Posterior vena cava (tissue), 2 donors: ENCODE data around the gene CACNA1D. TPM values are rescaled to one million over a fixed set of nuclear protein-coding genes. Genes with fewer than 3 reads are reported as not detected.

ENCODE experiments used
- DNase-seq: peaks from one replicate; pipeline ENCODE4 v3.0.0-alpha.2; 2020; ENCODE audit warnings: low spot score
- intact Hi-C, 2 donors: fragments of 100-400 bp; cut with DNase I; formaldehyde crosslinking; loops; one replicate each; pipeline versions ENCODE4 v1.14.1 to v1.14.2; 2022 to 2023
- total RNA-seq, 2 donors: library from RNA; stranded (reverse); fragmentation: NEBNext Ultra II Directional; extraction: Animal tissue kit (Norgen Biotek cat#: 25700); gene quantifications; one replicate each; pipeline ENCODE4 v1.2.1, GENCODE V29; 2021
- donor health status: DM: yes; HTN: yes; CAD: no.
- donor health status: DM: yes; HTN: yes; CAD: no.

The CACNA1D gene
- total RNA-seq, 2 donors from 2014 or later, result 1.1 to 1.9 TPM

DNA sequence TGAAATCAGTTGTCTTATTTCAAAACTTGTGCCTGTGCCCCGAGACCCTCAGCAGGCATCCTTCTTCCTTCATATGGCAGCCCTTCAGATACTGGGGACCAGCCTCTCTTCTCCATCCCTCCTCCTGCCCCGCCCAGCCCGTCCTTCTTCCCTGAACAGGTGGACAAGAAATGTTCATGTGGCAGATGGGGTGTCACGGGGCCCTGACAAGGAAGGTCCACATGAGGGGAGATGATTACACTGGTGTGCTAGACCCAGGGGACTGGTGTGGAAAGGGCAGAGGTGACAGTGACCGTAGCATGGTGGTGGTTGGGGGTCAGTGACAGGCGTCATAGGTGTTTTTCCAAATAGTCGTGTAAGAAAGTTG, 200.9 kb downstream of the CACNA1D start:
- intact Hi-C loops, result no loop called here
- no peak for DNase-seq

DNA sequence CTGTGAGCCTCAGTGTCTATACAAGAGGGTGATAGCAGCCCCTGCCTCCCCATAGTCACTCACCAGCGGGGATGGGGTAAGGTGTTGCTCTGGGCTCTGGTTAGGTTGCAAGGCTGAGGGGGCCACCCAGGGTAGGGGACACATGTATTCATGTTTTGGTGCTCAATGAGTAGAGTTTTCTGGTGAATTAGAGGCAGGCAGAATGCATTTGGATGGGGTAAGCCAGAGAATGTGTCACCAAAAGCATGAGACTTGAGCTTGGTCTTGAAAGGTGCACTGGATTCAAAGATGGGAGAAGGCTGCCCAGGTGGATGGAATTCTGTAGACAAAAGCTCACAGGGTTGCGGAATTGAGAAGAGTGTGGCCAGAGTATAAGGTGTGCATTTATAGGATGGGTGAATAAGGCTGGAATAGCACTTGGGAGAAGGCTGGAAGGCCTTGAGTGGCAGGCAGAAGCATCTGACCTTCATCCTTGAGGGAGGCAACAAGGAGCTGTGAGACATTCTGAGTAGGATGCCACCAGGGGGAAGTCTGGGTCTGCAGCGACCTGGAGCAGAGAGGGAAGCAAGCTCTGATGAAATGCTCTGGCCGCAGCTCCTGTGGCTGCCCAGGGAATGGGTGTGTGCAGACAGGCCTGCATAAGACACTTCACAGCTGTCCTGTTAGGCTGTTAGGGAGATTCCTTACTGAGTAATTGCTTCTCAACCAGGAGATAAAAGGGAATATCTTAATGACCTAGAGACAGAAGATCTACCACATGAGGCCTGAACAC, 202.2 kb downstream of the CACNA1D start:
- intact Hi-C loops, result no loop called here
- DNase-seq, result no peak

DNA sequence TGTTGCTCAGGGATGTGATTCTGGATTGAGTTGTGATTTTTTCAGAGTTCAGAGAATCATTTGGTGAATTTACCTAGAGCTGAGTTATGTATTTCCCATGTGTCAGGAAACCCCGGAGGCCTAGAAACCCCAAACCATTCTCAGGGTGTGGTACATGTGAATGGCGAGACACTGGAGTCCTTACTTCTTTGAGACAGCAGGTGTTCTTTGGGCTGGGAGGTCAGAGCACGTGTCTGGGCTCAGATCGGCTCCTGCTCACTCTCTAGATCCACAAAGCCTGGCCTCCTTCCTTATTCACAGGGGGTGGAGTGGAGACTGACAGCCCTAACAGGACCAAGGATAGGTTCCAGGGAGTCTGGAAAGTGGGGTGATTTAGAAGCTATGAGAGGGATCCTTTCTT, 206.0 kb downstream of the CACNA1D start:
- no peak for DNase-seq
- intact Hi-C loops, result loop anchor here in 1 of 2 donors (10.0 kb wide), 1 partner anchor 406 kb away; no protein-coding TSS in a partner anchor

DNA sequence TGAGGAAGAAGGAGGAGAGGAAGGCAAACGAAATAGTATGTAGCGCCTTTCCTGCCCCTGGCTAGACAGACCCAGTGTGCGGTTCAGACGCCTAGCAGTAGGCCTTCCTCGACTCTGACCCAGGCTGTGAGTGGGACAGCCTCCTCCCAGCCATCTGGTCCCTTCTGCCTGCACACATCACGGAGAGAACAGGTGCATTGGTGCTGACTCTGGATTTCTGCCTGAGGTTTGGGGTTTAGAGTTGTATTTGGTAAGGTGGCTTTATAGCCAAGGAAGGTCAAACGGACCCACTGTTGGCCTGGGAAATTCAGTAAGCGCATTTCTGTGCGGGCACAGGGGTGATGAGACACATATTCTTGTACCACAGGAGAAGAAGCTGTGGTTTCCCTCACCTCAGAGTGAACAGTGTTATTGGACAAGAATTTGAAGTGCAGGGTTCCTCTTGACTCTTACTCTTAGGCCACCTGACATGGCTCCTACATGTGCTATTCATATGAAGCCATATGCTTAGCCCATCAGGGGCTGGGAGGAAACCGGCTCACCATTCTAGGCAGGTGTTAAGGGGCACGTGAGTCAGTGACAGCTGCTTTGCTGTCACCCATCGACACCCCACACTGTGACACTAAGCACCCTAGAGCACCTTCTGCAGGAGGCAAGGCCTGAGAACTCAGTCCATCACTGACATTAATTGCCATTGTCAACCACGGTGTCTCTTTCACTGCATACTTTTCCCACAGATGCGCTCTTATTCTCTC, 208.5 kb downstream of the CACNA1D start:
- intact Hi-C loops, result loop anchor here in 1 of 2 donors (10.0 kb wide), 1 partner anchor 408 kb away; no protein-coding TSS in a partner anchor
- no peak for DNase-seq

DNA sequence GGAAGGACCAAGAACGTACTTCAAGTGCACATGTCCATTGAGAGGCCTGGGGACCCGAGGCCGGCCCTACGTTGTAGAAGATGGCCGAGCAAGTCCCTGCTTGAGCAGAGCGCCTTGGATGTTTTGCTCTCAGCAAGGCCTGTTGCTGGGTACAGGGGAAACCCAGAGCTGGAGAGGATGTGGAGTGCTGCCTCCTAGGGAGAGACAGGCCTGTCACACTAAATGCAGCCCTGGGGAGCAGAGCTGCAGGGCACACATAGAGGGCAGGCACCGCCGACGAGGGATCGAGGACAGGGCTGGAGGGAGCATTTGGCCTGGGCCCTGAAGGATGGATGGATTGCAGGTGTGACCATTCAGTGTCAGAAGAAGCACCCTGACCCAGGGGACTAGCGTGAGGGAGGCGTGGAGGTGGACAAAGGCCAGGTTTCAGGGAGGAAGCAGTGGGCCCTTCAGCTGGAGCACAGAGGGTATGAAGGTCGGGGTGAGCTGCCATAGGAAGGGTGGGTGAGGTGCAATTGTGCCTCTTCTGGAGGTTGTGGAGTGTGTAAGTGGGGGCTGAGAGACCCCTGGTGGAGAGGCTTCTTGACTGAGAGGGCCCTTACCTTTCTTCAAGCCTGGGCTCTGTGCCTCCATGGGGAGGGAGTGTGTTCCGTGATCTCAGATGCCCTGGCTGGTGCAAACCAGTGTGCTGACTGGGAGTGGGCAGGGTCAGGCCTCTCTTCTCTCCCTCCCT, 209.4 kb downstream of the CACNA1D start:
- intact Hi-C loops, result loop anchor here in 1 of 2 donors (10.0 kb wide), 1 partner anchor 409 kb away; no protein-coding TSS in a partner anchor
- DNase-seq, result no peak

DNA sequence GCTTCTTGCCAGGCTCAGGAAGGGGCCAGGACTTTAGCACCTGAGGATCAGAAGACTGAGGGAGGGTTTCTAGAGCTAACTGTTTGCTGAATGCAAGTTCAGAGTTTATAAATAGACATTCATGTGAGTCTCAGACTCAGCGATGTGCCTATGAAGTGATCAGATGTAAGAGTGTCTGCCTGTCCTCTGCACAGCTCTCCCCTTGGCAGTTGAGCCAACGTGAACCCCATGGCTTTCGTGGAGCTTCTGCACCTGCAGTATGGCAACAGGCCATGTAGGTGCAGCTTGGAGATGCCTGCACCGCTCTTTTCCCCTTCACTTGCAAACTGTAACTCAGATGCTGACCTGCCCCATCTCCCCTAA, 209.9 kb downstream of the CACNA1D start:
- intact Hi-C loops, result loop anchor here in 1 of 2 donors (10.0 kb wide), 1 partner anchor 410 kb away; no protein-coding TSS in a partner anchor
- DNase-seq, result no peak

DNA sequence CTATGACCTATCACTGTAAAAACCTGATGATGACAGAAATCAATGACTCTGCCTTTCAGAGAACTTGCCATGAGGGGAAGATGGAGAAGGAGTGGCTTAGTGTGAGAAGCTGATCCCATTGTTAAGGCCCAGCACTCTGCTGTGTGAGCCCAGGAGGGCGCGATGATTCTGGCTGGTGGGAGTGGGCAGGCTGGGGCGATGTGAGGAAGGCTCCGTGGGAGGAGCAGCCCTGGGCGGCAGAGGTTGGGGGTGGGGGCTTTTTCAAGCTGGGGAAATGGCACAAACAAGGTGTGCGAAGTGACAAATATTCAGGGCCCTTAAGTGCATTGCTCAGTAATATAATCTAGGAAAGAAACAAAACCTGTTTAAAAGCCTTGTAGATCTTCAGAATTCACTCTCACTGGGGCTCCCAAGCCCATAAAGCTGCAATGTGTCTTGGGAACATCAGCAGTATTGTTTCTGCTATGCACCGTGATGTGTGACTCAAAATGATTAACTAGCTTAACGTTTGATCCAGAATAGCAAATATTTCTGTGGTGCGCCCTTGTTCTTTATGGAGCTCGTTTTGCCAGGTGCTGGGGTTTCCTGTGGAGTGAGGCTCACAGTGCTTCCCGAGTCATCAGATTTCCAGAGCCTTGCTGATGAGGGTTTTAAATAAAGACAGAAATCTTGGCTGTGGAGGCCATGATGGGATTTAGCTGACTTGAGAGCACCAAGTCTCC, 210.8 kb downstream of the CACNA1D start:
- no peak for DNase-seq
- intact Hi-C loops, result loop anchor here in 1 of 2 donors (10.0 kb wide), 1 partner anchor 410 kb away; no protein-coding TSS in a partner anchor

DNA sequence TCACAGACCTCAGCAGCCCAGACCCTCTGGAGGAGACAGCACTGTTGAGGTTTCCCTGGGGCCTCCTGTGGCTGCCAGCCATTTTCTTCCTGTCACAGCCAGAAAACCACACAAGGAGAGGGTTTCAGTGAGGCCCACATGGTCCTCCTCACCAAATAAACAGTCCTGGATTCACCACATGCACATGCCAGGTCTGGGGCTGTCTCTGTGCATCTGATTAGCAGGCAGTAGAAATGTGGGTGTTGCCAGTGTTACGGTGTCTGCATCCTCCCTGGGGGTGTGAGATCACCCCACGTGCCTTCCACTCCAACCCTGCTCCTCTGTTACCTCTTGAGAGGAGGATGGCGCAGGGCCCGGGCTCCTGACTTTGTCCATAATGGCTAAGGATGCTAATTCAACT, 211.4 kb downstream of the CACNA1D start:
- intact Hi-C loops, result loop anchor here in 1 of 2 donors (10.0 kb wide), 1 partner anchor 411 kb away; no protein-coding TSS in a partner anchor
- DNase-seq, result no peak

DNA sequence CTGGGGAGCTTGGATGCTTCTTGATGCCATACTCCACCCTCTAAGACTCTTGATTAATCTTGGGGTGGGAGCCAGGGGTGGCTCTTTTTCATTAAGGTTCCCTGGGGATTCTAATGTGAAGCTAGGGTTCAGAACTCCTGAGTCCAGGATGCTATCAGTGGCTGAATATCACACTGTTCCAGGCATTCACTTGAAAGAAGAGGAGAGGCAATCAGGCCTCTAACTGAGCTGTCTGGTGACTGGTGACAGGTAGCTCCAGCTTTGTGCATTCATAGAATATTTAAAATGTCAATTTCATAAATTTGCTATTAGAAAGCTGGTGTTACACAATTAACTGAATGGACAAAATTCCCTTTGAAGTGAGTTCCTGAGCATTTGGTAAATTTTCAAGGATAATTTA, 212.8 kb downstream of the CACNA1D start:
- no peak for DNase-seq
- intact Hi-C loops, result loop anchor here in 1 of 2 donors (10.0 kb wide), 1 partner anchor 412 kb away; no protein-coding TSS in a partner anchor

DNA sequence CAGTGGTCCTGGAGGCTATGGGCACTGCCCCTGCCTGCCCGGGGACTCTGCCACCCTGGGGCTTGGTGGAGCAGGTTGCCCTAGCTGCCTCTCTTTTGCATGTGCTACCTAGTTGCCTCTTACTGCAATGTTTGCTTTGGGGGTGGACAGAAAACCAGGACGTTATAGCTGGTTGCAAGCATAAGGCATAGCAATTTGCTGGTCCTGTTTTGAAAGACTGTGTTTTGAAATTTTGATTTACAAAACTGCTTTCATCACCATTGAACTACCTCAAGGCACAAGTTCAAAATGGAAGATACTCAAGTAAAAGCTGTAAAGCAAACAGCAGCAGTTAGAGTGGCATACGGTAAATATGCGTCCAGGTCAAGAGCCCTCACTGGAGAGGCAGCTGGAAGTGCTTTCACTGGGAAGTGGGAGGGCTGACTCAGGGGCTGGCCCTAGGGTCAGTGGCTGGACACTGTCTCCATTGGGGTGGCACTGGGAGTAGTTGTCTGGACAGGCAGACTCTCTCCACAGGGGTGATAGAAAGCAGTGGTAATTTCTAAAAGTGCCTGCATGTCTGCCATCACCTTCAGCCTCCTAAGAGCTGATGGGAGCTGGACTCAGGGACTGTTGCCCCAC, 213.7 kb downstream of the CACNA1D start:
- intact Hi-C loops, result loop anchor here in 1 of 2 donors (10.0 kb wide), 1 partner anchor 413 kb away; no protein-coding TSS in a partner anchor
- no peak for DNase-seq

DNA sequence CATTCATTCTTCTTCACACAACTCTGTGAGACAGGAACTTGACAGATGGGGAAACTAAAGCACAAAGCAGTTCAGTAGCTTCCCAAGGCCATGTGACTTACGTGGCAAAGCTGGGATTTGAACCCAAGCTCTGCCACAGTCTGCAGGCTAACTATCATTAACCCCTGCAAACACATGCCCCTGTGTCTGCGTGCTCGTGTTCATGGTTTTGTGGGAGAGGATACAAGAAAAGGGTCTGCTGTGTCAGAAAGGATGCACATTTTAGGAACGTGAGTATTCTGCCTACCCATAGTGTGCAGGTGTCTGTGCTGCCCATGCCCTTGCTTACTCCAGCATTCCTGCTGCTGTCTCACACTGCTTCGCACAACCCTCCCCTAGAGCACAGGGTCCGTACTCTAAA, 214.8 kb downstream of the CACNA1D start:
- intact Hi-C loops, result loop anchor here in 1 of 2 donors (10.0 kb wide), 1 partner anchor 414 kb away; no protein-coding TSS in a partner anchor
- DNase-seq, result no peak

DNA sequence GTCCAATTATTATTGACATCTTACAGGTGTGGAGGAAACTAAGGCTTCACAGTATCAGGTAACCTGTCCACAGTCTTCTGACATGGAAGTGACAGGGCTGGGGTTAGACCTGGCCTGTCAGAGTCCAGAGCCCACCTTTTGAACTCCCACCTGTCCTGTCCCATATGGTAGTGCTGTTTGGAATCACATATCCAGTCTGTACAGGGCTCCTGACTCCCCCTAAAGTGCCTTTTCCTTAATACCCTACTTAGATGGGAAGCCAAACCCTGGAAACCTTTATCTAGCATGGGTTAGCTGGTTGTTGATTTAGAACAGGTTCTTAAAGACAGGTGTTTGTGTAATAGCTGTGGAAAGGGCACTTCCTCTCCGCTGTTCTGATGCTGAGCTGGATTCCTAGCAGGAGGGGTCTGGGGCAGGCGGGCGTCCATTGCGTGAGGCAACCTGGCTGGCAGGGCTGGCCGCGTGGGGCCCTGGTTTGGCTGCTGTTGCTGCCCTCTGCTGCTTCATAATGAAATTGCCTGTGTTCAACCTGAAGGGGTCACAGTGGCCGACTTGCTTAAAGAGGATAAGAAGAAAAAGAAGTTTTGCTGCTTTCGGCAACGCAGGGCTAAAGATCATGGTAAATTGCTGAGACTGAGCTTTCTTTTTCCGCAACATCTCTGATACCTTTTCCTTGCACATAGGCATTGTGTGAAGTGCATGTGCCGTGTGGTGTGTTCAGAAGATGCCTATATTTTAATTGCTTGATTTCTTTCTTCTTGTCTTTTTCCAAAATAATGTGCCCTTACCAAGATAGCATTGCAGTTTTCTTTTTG, 215.7 kb downstream of the CACNA1D start:
- intact Hi-C loops, result loop anchor here (10.0 kb wide), 1 partner anchor 415 kb away; no protein-coding TSS in a partner anchor
- peak; percentile 91 for DNase-seq

DNA sequence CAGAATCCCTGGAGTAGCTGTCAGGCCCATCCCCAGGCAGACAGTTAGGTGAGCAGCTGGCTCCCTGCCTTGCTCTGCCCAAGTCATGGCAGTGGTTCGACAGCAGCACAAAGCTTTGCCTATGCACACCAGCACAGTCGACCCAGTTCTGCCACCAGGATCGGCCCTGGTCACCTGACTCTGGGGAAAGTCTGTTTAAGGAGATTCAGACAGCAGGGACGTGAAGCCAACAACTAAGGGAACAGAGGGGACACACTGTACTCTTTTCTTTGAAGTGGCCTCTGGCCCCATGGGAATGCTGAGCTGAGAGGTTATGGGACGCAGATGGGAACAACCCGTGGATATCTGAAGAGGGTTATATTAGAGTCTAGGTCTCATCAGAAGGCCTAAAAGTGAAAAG, 217.0 kb downstream of the CACNA1D start:
- DNase-seq, result no peak
- intact Hi-C loops, result loop anchor here in 1 of 2 donors (10.0 kb wide), 1 partner anchor 417 kb away; no protein-coding TSS in a partner anchor

DNA sequence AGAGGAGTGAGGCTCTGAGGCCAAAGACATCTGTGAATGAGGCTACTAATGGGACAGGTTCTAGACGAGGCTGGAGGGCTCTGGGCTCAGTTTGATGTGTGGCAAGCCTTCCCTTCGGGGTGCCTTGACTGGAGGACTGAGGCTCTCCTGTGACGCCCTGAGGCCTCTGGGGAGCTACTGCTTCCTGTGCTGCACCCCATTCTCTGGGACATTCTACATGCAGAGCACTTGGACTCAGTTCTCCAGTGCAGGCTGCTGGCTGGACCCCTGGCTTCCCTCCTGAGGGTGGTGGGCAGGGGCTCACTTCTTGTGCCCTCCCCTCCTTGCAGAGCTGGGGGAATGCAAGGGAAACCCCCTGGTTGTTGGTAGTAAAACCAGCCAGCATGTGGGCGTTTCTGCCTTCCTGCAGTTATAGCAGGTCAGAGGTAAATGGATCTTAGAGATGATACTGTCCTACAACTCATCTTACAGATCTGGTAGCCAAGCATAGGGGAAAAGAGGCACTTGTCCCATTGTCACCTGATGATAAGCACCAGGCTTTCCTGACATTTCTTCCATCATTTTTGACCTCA, 218.5 kb downstream of the CACNA1D start:
- intact Hi-C loops, result loop anchor here in 1 of 2 donors (10.0 kb wide), 1 partner anchor 418 kb away; no protein-coding TSS in a partner anchor
- no peak for DNase-seq

DNA sequence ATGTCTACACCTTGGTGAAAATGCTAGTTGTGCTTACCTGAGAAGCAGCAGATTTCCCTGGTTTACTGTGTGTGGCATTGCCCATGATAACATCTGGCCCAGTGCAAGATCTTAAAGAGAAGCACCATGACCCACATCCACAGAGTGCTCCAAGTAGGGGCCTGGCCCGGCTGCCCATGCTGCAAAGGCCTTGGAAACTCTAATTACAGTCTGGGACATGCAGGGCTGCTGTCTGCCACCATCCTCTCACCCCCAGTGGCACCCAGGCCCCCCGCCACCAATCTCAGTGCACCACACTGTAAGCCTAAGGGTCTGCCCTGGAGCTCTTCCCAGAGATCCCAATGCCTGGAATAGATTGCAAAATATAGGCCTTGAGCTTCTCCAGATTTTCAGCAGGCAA, 219.2 kb downstream of the CACNA1D start:
- intact Hi-C loops, result loop anchor here in 1 of 2 donors (10.0 kb wide), 1 partner anchor 419 kb away; no protein-coding TSS in a partner anchor
- no peak for DNase-seq

DNA sequence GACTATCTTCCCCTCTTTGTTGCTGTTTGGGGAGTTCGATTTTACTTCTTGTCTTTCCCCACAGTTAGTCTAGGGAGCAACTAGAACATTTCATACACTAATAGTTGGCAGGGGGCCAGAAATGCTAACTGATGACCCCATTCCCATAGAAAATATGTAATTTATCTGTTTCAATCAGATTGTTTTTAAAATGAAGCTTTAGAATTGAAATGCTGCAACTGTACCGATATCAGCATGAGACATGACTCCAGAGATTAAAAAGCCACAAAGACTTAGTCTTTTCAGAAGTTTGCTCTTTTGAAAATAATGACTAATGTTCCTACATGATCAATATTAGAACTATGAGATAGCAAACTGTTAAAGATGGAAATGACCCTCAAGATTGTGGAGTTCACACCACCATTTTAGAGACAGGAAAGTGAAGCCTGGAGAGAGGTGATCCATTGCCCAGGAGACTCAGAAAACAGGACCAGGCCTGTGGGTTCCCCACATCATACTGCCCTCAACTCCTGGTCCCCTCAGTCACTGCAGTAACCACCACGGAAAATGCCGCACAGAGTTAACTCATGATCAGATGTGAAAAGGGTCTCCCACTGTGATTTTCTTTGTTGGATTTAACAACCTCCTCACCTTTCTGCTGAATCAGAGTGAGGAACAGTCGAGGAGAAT, 221.5 kb downstream of the CACNA1D start:
- intact Hi-C loops, result loop anchor here in 1 of 2 donors (10.0 kb wide), 1 partner anchor 421 kb away; no protein-coding TSS in a partner anchor
- DNase-seq, result no peak
